Astrocyte (in vitro differentiated cells and primary cell): ENCODE results near the gene PRM3. TPM values are rescaled to one million over a fixed set of nuclear protein-coding genes. Genes with fewer than 3 reads are reported as not detected.

ENCODE experiments used
- DNase-seq: peaks from one replicate; pipeline ENCODE4 v3.0.0-alpha.2; 2010; ENCODE audit warnings: low read depth
- FAIRE-seq: peaks from 2 replicates; lab custom pipeline; 2011; peaks lifted over from hg19 to GRCh38; lab: Jason Lieb, UNC
- H2AFZ ChIP-seq: 2 replicates; pipeline ENCODE4 v1.6.0; 2012; ENCODE audit warnings: low read depth, low read length, inconsistent platforms
- H3K27ac ChIP-seq: 2 replicates; pipeline ENCODE4 v1.5.1; 2011; ENCODE audit warnings: low read depth, low read length, inconsistent platforms
- H3K27me3 ChIP-seq: 2 replicates; pipeline ENCODE4 v1.6.0; 2011; ENCODE audit warnings: low read length, inconsistent platforms; ENCODE audit not compliant: insufficient read depth
- H3K36me3 ChIP-seq: 2 replicates; pipeline ENCODE4 v1.5.1; 2011; ENCODE audit warnings: low read length, inconsistent platforms; ENCODE audit not compliant: insufficient read depth
- H3K4me1 ChIP-seq: 2 replicates; pipeline ENCODE4 v1.5.1; 2011; ENCODE audit warnings: low read length, inconsistent platforms; ENCODE audit not compliant: insufficient read depth
- H3K4me2 ChIP-seq: 2 replicates; pipeline ENCODE4 v1.6.0; 2012; ENCODE audit warnings: low read length, inconsistent platforms
- H3K4me3 ChIP-seq: 2 replicates; pipeline ENCODE4 v1.5.1; 2011; ENCODE audit warnings: low read depth, mild to moderate bottlenecking, low read length, inconsistent platforms; ENCODE audit not compliant: insufficient read depth
- H3K79me2 ChIP-seq: 2 replicates; pipeline ENCODE4 v1.6.0; 2012; ENCODE audit warnings: mild to moderate bottlenecking, low read length, inconsistent platforms; ENCODE audit not compliant: insufficient read depth
- H3K9ac ChIP-seq: 2 replicates; pipeline ENCODE4 v1.6.0; 2012; ENCODE audit warnings: mild to moderate bottlenecking, low read length, inconsistent platforms
- H3K9me3 ChIP-seq: 2 replicates; pipeline ENCODE4 v1.5.1; 2012; ENCODE audit warnings: low read depth, mild to moderate bottlenecking, low read length, inconsistent platforms; ENCODE audit not compliant: insufficient read depth
- H4K20me1 ChIP-seq: 2 replicates; pipeline ENCODE4 v1.6.0; 2012; ENCODE audit warnings: low read length, inconsistent platforms; ENCODE audit not compliant: insufficient read depth
- H3K27ac Mint-ChIP-seq: one replicate; pipeline ENCODE4 v1.8.0; 2021; ENCODE audit warnings: mild to moderate bottlenecking, mixed read lengths; ENCODE audit not compliant: unreplicated experiment
- H3K27me3 Mint-ChIP-seq: one replicate; pipeline ENCODE4 v1.8.0; 2021; ENCODE audit warnings: low read depth, mixed read lengths; ENCODE audit not compliant: unreplicated experiment
- H3K36me3 Mint-ChIP-seq: one replicate; pipeline ENCODE4 v1.8.0; 2021; ENCODE audit warnings: low read depth, mixed read lengths; ENCODE audit not compliant: unreplicated experiment
- H3K4me1 Mint-ChIP-seq: one replicate; pipeline ENCODE4 v1.8.0; 2021; ENCODE audit warnings: low read depth, mixed read lengths; ENCODE audit not compliant: unreplicated experiment
- H3K4me3 Mint-ChIP-seq: one replicate; pipeline ENCODE4 v1.8.0; 2021; ENCODE audit warnings: mild to moderate bottlenecking, moderate library complexity, mixed read lengths; ENCODE audit not compliant: unreplicated experiment
- H3K9me3 Mint-ChIP-seq: one replicate; pipeline ENCODE4 v1.8.0; 2021; ENCODE audit warnings: mild to moderate bottlenecking, mixed read lengths; ENCODE audit not compliant: unreplicated experiment
- CTCF ChIP-seq: IDR thresholded peaks from 2 replicates; pipeline ENCODE4 v1.5.1; 2011; ENCODE audit warnings: low read depth, mild to moderate bottlenecking, inconsistent platforms, low read length, moderate library complexity; ENCODE audit not compliant: insufficient read depth
- EZH2 ChIP-seq: IDR thresholded peaks from 2 replicates; pipeline ENCODE4 v1.6.1; 2012; ENCODE audit warnings: mild to moderate bottlenecking, low read length, inconsistent platforms; ENCODE audit not compliant: insufficient read depth
- total RNA-seq: library from RNA; stranded (reverse); gene quantifications from 2 replicates; pipeline ENCODE4 v1.2.1, GENCODE V29; 2021

Gene PRM3
- total RNA-seq, 1 donor from 2014 or later: not detected

- Histone ChIP-seq H3K4me1 (peaks cover 49% of the 10 kb centered on the region), H3K27ac (peak overlapping the region; percentile 56), H2AFZ (peak overlapping the region; percentile 73), H3K9me3 (no peaks in the 10 kb centered on the region), H3K4me3 (no peak overlapping the region), H3K36me3 (no peaks in the 10 kb centered on the region), H3K79me2 (no peaks in the 10 kb centered on the region), H3K9ac (peak overlapping the region; percentile 69), H4K20me1 (no peaks in the 10 kb centered on the region), H3K27me3 (no peaks in the 10 kb centered on the region), H3K4me2 (peak overlapping the region; percentile 63)
- Mint-ChIP-seq H3K4me3 (peak overlapping the region; percentile 70), H3K27ac (peak overlapping the region; percentile 97), H3K36me3 (no peaks in the 10 kb centered on the region), H3K27me3 (no peaks in the 10 kb centered on the region), H3K4me1 (peaks cover 48% of the 10 kb centered on the region), H3K9me3 (no peaks in the 10 kb centered on the region)
- FAIRE-seq (no peak), DNase-seq (no peak)
- no peak for TF ChIP-seq CTCF
- no peak for TF ChIP-seq EZH2
Observed at GRCh38 chr16:11316331-11317015, 43.0 kb upstream of the PRM3 start.

- no peak for TF ChIP-seq EZH2
- peak; percentile 18 for TF ChIP-seq CTCF
- no peaks in the 10 kb centered on the region for H4K20me1 ChIP-seq
- H3K36me3 ChIP-seq: no peaks in the 10 kb centered on the region
- DNase-seq: peak; percentile 83
- H3K4me3 ChIP-seq: no peak overlapping the region
- Mint-ChIP-seq H3K9me3 (no peaks in the 10 kb centered on the region), H3K4me3 (no peak overlapping the region), H3K36me3 (no peaks in the 10 kb centered on the region), H3K4me1 (peaks cover 48% of the 10 kb centered on the region), H3K27ac (no peak overlapping the region), H3K27me3 (no peaks in the 10 kb centered on the region)
- H3K4me1 ChIP-seq: peaks cover 54% of the 10 kb centered on the region
- FAIRE-seq: no peak
- H2AFZ ChIP-seq: no peak overlapping the region
- peak overlapping the region; percentile 63 for H3K4me2 ChIP-seq
- peak overlapping the region; percentile 69 for H3K9ac ChIP-seq
- H3K79me2 ChIP-seq: no peaks in the 10 kb centered on the region
- H3K9me3 ChIP-seq: no peaks in the 10 kb centered on the region
- H3K27ac ChIP-seq: peak overlapping the region; percentile 56
- H3K27me3 ChIP-seq: no peaks in the 10 kb centered on the region
Observed at GRCh38 chr16:11315510-11315909, 42.1 kb upstream of the PRM3 start.

GRCh38 chr16:11314309-11314894 lies 41.0 kb upstream of the PRM3 start:
- Mint-ChIP-seq H3K27ac (peak overlapping the region; percentile 7), H3K27me3 (no peaks in the 10 kb centered on the region), H3K36me3 (no peaks in the 10 kb centered on the region), H3K9me3 (no peaks in the 10 kb centered on the region), H3K4me3 (no peak overlapping the region), H3K4me1 (peaks cover 52% of the 10 kb centered on the region)
- H3K4me1 ChIP-seq: peaks cover 54% of the 10 kb centered on the region
- H3K4me2 ChIP-seq: no peak overlapping the region
- H2AFZ ChIP-seq: no peak overlapping the region
- FAIRE-seq (no peak), DNase-seq (no peak)
- H4K20me1 ChIP-seq: no peaks in the 10 kb centered on the region
- no peak overlapping the region for H3K4me3 ChIP-seq
- no peaks in the 10 kb centered on the region for H3K79me2 ChIP-seq
- TF ChIP-seq CTCF (no peak), EZH2 (no peak)
- no peaks in the 10 kb centered on the region for H3K9me3 ChIP-seq
- H3K27me3 ChIP-seq: no peaks in the 10 kb centered on the region
- no peaks in the 10 kb centered on the region for H3K36me3 ChIP-seq
- H3K27ac ChIP-seq: no peak overlapping the region
- H3K9ac ChIP-seq: no peak overlapping the region
